NCI-H2227 (cell line): ENCODE results near the gene RNF149.

Experiments used
- DNase-seq: peaks from one replicate; lab custom pipeline; 2025; ENCODE audit not compliant: unreplicated experiment; lab: John Stamatoyannopoulos, UW

The RNF149 gene

DNA sequence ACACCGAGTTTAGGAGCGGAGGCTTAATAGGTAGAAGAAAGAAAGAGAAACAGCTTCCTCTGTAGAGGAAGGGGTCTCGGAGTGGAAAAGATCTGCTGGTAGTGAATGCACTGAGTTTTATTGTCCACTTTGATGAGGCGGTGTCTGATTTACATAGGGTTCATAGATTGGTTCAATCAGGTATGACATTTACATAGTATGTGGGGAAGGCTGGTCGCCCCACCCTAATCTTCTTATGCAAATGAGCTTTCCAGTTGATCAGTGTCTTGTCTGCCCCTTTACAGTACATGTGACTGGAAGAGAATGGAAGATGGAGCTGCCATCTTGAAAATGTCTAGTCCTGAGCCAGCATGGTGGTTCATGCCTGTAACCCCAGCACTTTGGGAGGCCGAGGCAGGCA, 75.7 kb downstream of the RNF149 start:
- no peak for DNase-seq

DNA sequence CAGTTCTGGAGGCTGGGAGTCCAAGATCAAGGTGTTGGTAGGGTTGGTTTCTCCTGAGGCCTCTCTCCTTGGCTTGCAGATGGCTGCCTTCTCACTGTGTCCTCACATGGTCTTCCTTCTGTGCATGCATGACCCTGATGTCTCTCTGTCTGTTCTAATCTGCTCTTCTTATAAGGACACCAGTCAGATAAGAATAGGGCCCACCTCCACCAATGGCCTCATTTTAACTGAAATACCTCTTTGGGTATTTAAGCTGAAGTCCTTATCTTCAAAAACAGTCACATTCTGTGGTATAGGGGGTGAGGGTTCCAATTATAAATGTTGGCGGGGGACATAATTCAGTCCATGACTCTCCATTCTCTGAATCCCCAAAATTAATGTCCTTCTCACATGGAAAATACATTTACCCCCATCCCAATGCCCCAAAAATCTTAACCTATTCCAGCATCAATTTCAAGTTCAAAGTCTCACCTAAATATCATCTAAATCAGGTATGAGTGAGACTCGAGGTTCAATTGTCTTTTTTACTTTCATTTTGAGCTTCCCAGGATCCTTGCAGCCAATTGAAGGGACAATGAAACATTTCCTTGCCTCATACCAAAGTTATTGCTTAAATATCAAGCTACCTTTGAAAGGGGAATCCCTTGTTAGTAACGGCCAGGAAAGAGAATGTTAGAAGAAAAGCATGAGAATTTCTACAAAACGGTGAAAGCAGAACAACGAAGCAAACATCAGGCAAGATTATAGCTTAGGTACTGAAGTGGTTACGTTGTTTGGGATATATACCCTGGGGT, 76.4 kb downstream of the RNF149 start:
- no peak for DNase-seq

DNA sequence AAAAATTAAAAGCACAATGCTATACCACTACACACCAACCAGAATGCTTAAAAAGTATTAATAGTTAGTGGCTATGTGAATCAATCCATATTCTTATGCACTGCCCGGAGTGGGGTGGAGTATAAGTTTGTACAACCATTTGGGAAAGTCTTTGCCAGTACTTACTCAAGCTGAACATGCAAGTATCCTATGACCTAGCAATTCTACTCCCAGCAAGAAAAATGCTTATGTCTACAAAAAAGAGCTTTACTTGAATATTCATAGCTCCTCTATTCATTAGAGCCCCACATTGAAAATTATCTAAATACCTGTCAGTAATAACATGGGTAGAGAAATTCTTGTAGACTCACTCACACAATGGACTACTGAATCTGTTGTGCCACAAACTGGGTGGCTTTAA, 77.3 kb downstream of the RNF149 start:
- DNase-seq = no peak

DNA sequence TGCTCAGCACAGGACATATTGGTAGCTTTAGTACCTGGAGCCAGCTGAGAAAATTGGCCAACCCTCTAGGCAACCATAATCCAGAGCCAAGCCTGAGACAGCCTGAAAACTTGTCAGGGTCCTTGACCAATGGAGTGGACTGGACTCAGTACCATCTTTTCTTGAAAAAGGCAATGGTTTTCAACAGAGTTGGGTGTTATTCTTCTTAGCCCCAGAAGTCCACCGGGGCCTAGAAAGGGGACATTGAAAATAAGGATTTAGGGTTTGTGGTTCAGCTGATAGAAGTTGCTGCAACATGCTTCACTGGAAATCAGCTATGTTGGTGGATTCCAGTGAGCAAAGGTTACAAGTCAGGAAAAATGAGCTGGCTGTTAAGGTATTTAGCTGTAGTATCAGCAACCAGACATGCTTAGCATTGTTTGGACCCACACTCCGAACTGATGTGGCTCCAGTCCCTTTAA, 77.9 kb downstream of the RNF149 start:
- no peak for DNase-seq
